ENCODE results near the gene CD163.
"Not testable (repeated sequence)": the region's sequence is repeated elsewhere in the genome, so short reads cannot be mapped to it uniquely, and the experiment has no call there.

Gene CD163

GRCh38 chr12:7503686-7504415 is at the start of gene CD163:
TSS of gene CD163 (minus strand) at chr12:7503777. CDS start at chr12:7503690, 87 bp downstream.
- TF ChIP-seq POLR2A (IDR thresholded peaks at IDR 0.05; ENCODE audit: low read length) (no peak), GATA1 (IDR thresholded peaks at IDR 0.05; ENCODE audit: low read depth, low read length) (no peak)
- DNase-seq = no peak

- TF ChIP-seq POLR2A (IDR thresholded peaks at IDR 0.05; ENCODE audit: low read length) (no peak), GATA1 (IDR thresholded peaks at IDR 0.05; ENCODE audit: low read depth, low read length) (no peak)
- DNase-seq = no peak
These were observed 39.2 kb upstream of the CD163 start for GRCh38 chr12:7542813-7543212.

- DNase-seq = no peak
- TF ChIP-seq POLR2A (IDR thresholded peaks at IDR 0.05; ENCODE audit: low read length) (no peak), GATA1 (IDR thresholded peaks at IDR 0.05; ENCODE audit: low read depth, low read length) (no peak)
These were observed 38.5 kb upstream of the CD163 start for GRCh38 chr12:7542046-7542445.

GRCh38 chr12:7514416-7514815 is 10.8 kb upstream of the CD163 start:
- TF ChIP-seq GATA1 (IDR thresholded peaks at IDR 0.05; ENCODE audit: low read depth, low read length) (no peak), POLR2A (IDR thresholded peaks at IDR 0.05; ENCODE audit: low read length) (no peak)
- DNase-seq = no peak

GRCh38 chr12:7512553-7512952 is 9.0 kb upstream of the CD163 start:
- TF ChIP-seq POLR2A (IDR thresholded peaks at IDR 0.05; ENCODE audit: low read length) = no peak
- no peak for TF ChIP-seq GATA1 (IDR thresholded peaks at IDR 0.05; ENCODE audit: low read depth, low read length)
- no peak for DNase-seq

- DNase-seq = not testable (repeated sequence)
These were observed 6.4 kb upstream of the CD163 start for GRCh38 chr12:7509793-7510470.

GRCh38 chr12:7502612-7503011 is 965 bp downstream of the CD163 start:
- no peak for DNase-seq
- TF ChIP-seq GATA1 (IDR thresholded peaks at IDR 0.05; ENCODE audit: low read depth, low read length) (no peak), POLR2A (IDR thresholded peaks at IDR 0.05; ENCODE audit: low read length) (no peak)

GRCh38 chr12:7501031-7501588 is 2.5 kb downstream of the CD163 start:
- TF ChIP-seq GATA1 (IDR thresholded peaks at IDR 0.05; ENCODE audit: low read depth, low read length) (no peak), POLR2A (IDR thresholded peaks at IDR 0.05; ENCODE audit: low read length) (no peak)

GRCh38 chr12:7499636-7500035 is 3.9 kb downstream of the CD163 start:
- no peak for DNase-seq
- TF ChIP-seq GATA1 (IDR thresholded peaks at IDR 0.05; ENCODE audit: low read depth, low read length) (no peak), POLR2A (IDR thresholded peaks at IDR 0.05; ENCODE audit: low read length) (no peak)

More at GRCh38 chr12:7501031-7501588, 2.5 kb downstream of the CD163 start:
- no peak for DNase-seq

GRCh38 chr12:7498809-7499208 is 4.8 kb downstream of the CD163 start:
- no peak for DNase-seq
- TF ChIP-seq POLR2A (IDR thresholded peaks at IDR 0.05; ENCODE audit: low read length) = no peak
- TF ChIP-seq GATA1 (IDR thresholded peaks at IDR 0.05; ENCODE audit: low read depth, low read length) = no peak

GRCh38 chr12:7497661-7498060 is 5.9 kb downstream of the CD163 start:
- no peak for TF ChIP-seq POLR2A (IDR thresholded peaks at IDR 0.05; ENCODE audit: low read length)
- TF ChIP-seq GATA1 (IDR thresholded peaks at IDR 0.05; ENCODE audit: low read depth, low read length) = no peak
- no peak for DNase-seq

- no peak for DNase-seq
- TF ChIP-seq GATA1 (IDR thresholded peaks at IDR 0.05; ENCODE audit: low read depth, low read length) (no peak), POLR2A (IDR thresholded peaks at IDR 0.05; ENCODE audit: low read length) (no peak)
These were observed 7.1 kb downstream of the CD163 start for GRCh38 chr12:7496451-7496850.

- DNase-seq = no peak
- no peak for TF ChIP-seq GATA1 (IDR thresholded peaks at IDR 0.05; ENCODE audit: low read depth, low read length)
- TF ChIP-seq POLR2A (IDR thresholded peaks at IDR 0.05; ENCODE audit: low read length) = no peak
These were observed 8.4 kb downstream of the CD163 start for GRCh38 chr12:7495136-7495535.

- TF ChIP-seq POLR2A (IDR thresholded peaks at IDR 0.05; ENCODE audit: low read length) = no peak
- no peak for TF ChIP-seq GATA1 (IDR thresholded peaks at IDR 0.05; ENCODE audit: low read depth, low read length)
- no peak for DNase-seq
These were observed 10.6 kb downstream of the CD163 start for GRCh38 chr12:7493006-7493405.

- no peak for DNase-seq
- TF ChIP-seq GATA1 (IDR thresholded peaks at IDR 0.05; ENCODE audit: low read depth, low read length) = no peak
- TF ChIP-seq POLR2A (IDR thresholded peaks at IDR 0.05; ENCODE audit: low read length) = no peak
These were observed 17.1 kb downstream of the CD163 start for GRCh38 chr12:7486512-7486911.
